HG03108 (cell line): Measurements from ENCODE around the gene PTPRD.

Source experiments
- ATAC-seq: cut with Tn5 transposase; IDR thresholded peaks from one replicate; pipeline ENCODE4 v1.9.1; 2021; ENCODE audit warnings: moderate library complexity; ENCODE audit not compliant: unreplicated experiment

PTPRD gene

DNA sequence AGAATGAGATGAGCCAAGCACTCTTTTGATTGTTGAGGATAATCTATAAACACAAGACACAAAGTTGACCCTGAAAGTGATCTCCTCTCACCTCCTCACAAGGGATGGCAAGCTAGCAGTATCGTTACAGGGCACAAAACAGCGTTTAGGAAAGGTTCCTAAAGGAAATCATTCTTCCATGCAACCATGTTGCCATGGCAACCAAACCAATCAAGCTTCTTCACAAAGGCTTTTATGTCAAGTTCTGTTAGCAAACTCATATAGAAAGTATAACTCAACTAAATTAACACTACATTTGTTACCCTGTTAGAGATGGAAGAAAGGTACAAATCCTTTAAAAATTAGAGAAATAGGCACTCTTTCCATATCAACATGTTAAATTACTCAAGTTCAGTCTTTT lies 1796.4 kb downstream of the PTPRD start:
- ATAC-seq = no peak

DNA sequence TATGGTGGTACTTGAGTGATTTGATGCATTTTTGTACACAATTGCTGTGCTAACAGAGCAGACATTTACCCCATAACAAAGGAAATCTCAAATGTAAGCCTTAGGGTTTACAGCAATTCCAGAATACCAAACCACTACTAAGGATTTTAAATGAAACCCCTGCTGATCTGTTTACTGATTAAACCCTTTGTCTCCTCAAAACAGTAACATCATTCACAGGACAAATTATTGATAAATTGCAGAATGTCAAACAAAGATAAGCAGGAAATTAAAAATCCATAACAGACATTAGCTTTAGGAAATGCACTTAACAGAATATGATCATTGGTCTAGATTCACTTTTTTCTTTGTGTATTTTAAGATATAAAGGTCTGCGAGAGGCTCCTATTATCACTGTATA lies 1796.9 kb downstream of the PTPRD start:
- no peak for ATAC-seq

- ATAC-seq = no peak
These were observed 1797.6 kb downstream of the PTPRD start for GRCh38 chr9:8815219-8815618.

DNA sequence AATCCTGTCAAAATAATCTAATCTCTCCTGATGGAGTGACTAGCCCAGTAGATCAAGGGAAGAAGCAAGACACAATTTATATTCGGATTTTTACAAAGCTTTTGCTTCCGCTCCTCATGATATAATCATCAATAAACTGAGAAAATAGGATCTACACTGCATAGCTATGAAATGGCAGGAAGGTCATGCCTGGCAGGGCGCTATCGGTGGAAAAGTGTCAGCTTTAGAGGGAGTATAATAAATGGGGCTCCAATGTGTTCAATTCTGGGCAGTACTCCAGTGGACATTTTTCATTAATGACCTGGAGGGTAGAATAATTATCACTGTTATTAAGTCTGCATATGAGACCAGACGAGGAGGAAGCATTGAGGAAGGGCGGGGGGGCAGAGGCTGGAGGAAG lies 1799.9 kb downstream of the PTPRD start:
- ATAC-seq = no peak

DNA sequence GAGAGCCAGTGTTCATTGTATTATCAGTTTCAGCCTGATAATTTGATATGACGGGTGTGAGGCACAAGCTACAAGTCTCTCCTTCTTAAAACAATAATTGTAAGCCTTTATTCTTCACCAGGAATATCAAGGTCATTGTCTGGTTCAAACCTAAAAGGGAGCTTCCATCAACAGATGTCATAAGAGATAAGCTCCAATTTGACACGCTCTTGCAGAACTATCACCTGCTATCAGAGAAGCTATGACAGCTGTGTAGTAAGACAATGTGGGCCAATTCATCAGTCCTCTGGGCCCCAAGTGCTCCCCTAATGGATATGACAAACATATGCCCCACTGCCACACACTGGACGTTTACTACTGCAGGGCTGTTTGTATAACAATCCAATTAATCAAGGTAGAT lies 1803.1 kb downstream of the PTPRD start:
- ATAC-seq = no peak

- no peak for ATAC-seq
These were observed 1806.7 kb downstream of the PTPRD start for GRCh38 chr9:8806150-8806549.

GRCh38 chr9:8804613-8805012 lies 1808.2 kb downstream of the PTPRD start:
- ATAC-seq = no peak

DNA sequence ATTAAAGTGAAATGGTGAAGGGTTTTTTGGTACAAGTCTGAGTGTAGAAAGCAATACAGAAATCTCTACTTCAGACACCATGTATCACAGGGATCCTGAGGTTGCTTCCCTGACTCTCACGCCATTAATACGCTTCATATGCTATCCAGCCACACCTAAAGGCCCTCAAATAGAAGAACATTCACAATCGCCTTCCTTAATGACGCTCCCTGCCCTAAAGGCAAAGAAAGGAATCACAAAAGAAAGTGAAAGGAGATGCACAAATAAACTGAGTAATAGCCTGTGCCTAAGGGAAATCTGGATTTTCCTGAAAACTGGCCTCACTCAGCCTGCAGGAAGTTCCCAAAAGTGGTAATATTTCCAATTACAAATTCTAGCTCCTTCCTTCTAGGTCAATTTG lies 1810.6 kb downstream of the PTPRD start:
- ATAC-seq = no peak

DNA sequence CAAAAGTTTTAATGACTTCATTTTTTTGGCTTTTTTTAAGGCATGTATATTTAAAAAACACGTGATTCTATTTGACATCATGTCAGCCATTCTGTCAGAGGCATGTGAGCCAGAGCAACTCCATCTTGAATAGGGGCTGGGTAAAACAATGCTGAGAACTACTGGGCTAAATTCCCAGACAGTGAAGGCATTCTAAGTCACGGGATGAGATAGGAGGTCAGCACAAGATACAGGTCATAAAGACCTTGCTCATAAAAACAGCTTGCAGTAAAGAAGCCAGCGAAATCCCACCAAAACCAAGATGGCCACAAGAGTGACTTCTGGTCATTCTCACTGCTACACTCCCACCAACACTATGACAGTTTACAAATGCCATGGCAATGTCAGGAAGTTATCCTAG lies 1812.6 kb downstream of the PTPRD start:
- ATAC-seq = no peak

- no peak for ATAC-seq
These were observed 1813.2 kb downstream of the PTPRD start for GRCh38 chr9:8799615-8800014.

DNA sequence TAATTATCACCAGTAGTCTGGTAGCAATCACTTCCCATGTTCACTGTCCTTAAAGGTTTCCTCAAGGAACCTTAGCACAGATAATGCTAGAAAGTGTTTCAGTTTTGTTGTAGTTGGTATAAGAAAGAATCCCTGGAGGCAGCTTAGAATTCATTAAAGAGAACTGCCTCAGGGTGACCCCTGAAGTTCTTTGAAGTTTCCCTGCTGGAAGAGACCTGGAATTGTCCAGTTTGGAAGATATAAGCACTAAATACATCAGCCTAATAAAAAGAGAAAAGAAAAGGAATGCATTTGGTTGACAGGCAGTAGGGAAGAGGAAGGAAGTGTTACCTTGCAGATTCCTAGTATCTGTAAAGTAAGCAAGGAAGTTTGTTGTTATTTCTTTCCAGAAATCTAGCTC lies 1813.6 kb downstream of the PTPRD start:
- ATAC-seq = no peak

DNA sequence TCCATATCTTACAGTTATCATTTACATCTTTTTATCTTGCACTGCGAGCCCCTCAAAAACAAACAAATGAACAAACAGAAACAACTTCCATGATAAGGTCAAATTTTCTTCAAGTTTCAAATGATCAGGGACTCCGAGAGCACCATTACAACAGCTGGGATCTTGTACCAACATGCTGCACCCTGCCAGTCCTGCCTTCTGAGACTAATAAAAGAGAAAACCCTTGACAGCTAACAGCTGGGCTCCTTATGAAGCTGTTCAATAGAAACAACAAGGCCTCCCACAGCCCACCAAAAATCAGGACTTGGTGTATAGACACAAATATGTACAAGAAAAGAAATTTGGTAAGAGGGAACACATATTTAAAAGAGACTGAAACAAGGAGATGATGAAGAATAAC lies 1828.0 kb downstream of the PTPRD start:
- no peak for ATAC-seq

- no peak for ATAC-seq
These were observed 1828.9 kb downstream of the PTPRD start for GRCh38 chr9:8783941-8784340.

DNA sequence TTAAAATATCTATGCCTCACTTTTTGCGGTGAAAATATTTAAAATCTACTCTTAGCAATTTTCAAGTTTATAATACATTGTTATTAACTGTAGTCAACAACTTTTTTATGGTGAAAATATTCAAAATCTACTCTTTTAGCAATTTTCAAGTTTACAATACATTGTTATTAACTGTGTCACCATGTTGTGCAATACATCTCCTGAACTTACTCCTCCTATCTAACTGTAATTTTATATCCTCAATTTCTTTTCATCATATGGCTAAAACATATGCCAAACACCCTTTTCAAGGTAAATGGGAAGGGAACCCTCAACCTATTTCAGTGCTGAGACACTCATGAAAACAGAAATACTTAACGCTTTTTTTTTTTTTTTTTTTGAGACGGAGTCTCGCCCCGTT lies 1830.6 kb downstream of the PTPRD start:
- ATAC-seq = no peak

GRCh38 chr9:8781458-8781857 lies 1831.3 kb downstream of the PTPRD start:
- ATAC-seq = no peak

- no peak for ATAC-seq
These were observed 1832.4 kb downstream of the PTPRD start for GRCh38 chr9:8780386-8780785.

GRCh38 chr9:8779478-8779877 lies 1833.3 kb downstream of the PTPRD start:
- no peak for ATAC-seq

DNA sequence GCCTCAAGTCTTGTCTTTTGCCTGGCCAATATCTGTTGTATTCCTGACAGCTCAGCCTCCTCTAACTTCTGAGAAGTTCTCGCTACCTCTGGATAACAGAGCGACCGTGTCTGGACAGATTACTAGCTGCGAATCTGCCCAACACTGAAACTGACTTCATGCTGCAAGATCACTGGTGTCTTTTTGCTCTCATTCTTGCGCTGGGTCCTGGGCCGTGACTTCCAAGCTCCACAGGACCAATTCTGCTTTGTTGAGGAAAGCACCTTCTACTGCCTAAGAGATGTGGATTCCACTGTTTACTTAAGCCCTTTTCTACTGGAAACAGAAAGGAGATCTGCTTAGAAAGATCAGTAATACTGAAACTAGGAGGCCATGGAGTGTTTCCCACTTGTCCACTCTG lies 1834.4 kb downstream of the PTPRD start:
- ATAC-seq = no peak

DNA sequence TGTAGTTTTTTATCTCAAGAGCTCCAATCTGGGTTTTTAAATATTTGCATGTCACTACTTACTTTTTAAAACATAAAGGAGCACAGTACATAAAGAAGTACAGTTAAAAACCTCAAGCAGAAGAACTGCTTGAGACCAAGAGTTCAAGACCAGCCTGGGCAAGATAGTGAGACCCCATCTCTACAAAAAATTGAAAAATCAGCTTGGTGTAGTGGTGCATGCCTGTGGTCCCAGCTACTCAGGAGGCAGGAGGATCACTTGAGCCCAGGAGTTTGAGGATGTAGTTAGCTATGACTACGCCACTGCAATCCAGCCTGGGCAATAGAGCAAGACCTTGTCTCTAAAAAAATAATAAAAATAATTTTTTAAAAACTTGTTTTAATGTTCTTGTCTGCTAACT lies 1840.5 kb downstream of the PTPRD start:
- ATAC-seq = no peak

DNA sequence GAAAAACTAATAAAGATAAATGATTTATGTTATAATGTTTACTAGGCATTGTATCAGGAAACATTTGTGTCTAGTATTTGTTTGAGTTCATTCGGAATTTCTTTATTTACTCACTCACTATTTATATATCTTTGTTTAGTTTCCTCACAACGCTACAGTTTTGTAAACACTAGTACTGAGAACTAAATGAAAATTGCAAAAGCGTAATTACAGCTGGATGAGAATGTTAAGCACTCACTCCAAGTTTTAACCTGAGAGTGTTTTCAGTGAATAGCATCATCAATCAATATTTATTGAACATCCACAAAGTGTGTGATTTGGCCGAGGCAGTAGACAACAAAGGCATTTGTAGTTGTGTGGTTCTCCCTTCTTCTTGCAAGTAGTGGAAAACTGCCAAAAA lies 1843.6 kb downstream of the PTPRD start:
- ATAC-seq = no peak

- no peak for ATAC-seq
These were observed 1846.7 kb downstream of the PTPRD start for GRCh38 chr9:8766096-8766495.

GRCh38 chr9:8764051-8764450 lies 1848.8 kb downstream of the PTPRD start:
- no peak for ATAC-seq

GRCh38 chr9:8762479-8763085 lies 1850.2 kb downstream of the PTPRD start:
- ATAC-seq = no peak
